Smooth muscle cell of the coronary artery (primary cell): ENCODE results near the gene SEPTIN5. TPM values are rescaled to one million over a fixed set of nuclear protein-coding genes. Genes with fewer than 3 reads are reported as not detected.

Experiments used
- total RNA-seq: library from RNA; depleted of rRNA; stranded (reverse); fragments of >200 nt; gene quantifications from 2 replicates; pipeline ENCODE4 v1.2.3, GENCODE V29; 2014; ENCODE audit warnings: low replicate concordance

Gene SEPTIN5
- 55.8 and 56.9 TPM in 2 replicates for total RNA-seq

GRCh38 chr22:19714312-19715187 is at the start of gene SEPTIN5:
Gene SEPTIN5, plus strand, starts transcription at chr22:19714503. Its CDS starts 86 bp downstream, at chr22:19714589.

GRCh38 chr22:19723232-19723982 is 9.1 kb downstream of the SEPTIN5 start, which contains the start of gene GP1BB:
Gene GP1BB, plus strand, starts transcription at chr22:19723539. Its CDS starts 31 bp downstream, at chr22:19723570.

GRCh38 chr22:19760058-19760950 is 46.0 kb downstream of the SEPTIN5 start, which contains the start of gene TBX1:
Gene TBX1, plus strand, starts transcription at chr22:19760778. Its CDS starts 66 bp downstream, at chr22:19760844.

Other genes with a start within 250 kb of the SEPTIN5 start
- gene UFD1, start 235.3 kb upstream of the SEPTIN5 start, total RNA-seq: 56.6 and 87.9 TPM in 2 replicates
- gene CDC45, start 234.6 kb upstream of the SEPTIN5 start, total RNA-seq: 1.8 and 9.5 TPM in 2 replicates
- 0.30 and 5.4 TPM in 2 replicates for gene CLDN5, start 190.1 kb upstream of the SEPTIN5 start, total RNA-seq
- 5.3 TPM in 1 of 2 replicates, not detected in the other for gene GP1BB, start 9.0 kb downstream of the SEPTIN5 start, total RNA-seq
- not detected in 2 replicates for gene TBX1, start 46.3 kb downstream of the SEPTIN5 start, total RNA-seq
- gene GNB1L, start 140.4 kb downstream of the SEPTIN5 start, total RNA-seq: 3.0 and 7.3 TPM in 2 replicates
- gene RTL10, start 140.4 kb downstream of the SEPTIN5 start, total RNA-seq: 9.1 and 9.4 TPM in 2 replicates
- 288 and 572 TPM in 2 replicates for gene COMT, start 227.3 kb downstream of the SEPTIN5 start, total RNA-seq
- gene TXNRD2, start 227.3 kb downstream of the SEPTIN5 start, total RNA-seq: 22.0 and 28.8 TPM in 2 replicates